H9 (cell line): ENCODE data around the gene HIPK4. TPM values are rescaled to one million over a fixed set of nuclear protein-coding genes. Genes with fewer than 3 reads are reported as not detected.
"Not testable (repeated sequence)": the region's sequence is repeated elsewhere in the genome, so short reads cannot be mapped to it uniquely, and the experiment has no call there.

ENCODE experiments used
- DNase-seq: peaks from one replicate; pipeline ENCODE4 v3.0.0-alpha.2; 2017
- H2AFZ ChIP-seq: one replicate; pipeline ENCODE4 v1.6.1; 2013; ENCODE audit warnings: mild to moderate bottlenecking, low read length, control low read depth, moderate library complexity
- H2AK5ac ChIP-seq: 2 replicates; pipeline ENCODE4 v1.6.1; 2013; ENCODE audit warnings: low read length, control low read depth, mixed read lengths; ENCODE audit not compliant: insufficient read length
- H2BK120ac ChIP-seq: one replicate; pipeline ENCODE4 v1.6.1; 2013; ENCODE audit warnings: low read depth, mild to moderate bottlenecking, low read length, control low read depth, inconsistent platforms; ENCODE audit not compliant: poor library complexity, severe bottlenecking
- H2BK12ac ChIP-seq: 2 replicates; pipeline ENCODE4 v1.6.1; 2013; ENCODE audit warnings: low read length, control low read depth, mixed read lengths, low read depth; ENCODE audit not compliant: insufficient read length
- H2BK15ac ChIP-seq: 2 replicates; pipeline ENCODE4 v1.6.1; 2013; ENCODE audit warnings: low read depth, low read length, control low read depth
- H2BK20ac ChIP-seq: one replicate; pipeline ENCODE4 v1.6.1; 2013; ENCODE audit warnings: low read depth, mild to moderate bottlenecking, low read length, control low read depth, inconsistent platforms; ENCODE audit not compliant: poor library complexity, severe bottlenecking
- H2BK5ac ChIP-seq: 2 replicates; pipeline ENCODE4 v1.6.1; 2013; ENCODE audit warnings: low read length, control low read depth, mixed read lengths; ENCODE audit not compliant: insufficient read length
- H3K14ac ChIP-seq: 2 replicates; pipeline ENCODE4 v1.6.1; 2013; ENCODE audit warnings: low read length, control low read depth; ENCODE audit not compliant: insufficient read depth
- H3K18ac ChIP-seq: 2 replicates; pipeline ENCODE4 v1.6.1; 2013; ENCODE audit warnings: low read depth, mild to moderate bottlenecking, mixed read lengths, low read length, control low read depth; ENCODE audit not compliant: insufficient read length
- H3K23ac ChIP-seq: 2 replicates; pipeline ENCODE4 v1.6.1; 2013; ENCODE audit warnings: low read length, control low read depth, mixed read lengths, low read depth; ENCODE audit not compliant: insufficient read length
- H3K23me2 ChIP-seq: 2 replicates; pipeline ENCODE4 v1.6.1; 2013; ENCODE audit warnings: low read depth, mild to moderate bottlenecking, mixed read lengths, low read length, control low read depth; ENCODE audit not compliant: insufficient read length, poor library complexity, severe bottlenecking
- H3K27ac ChIP-seq: 2 replicates; pipeline ENCODE4 v1.5.1; 2013; ENCODE audit warnings: low read length, control low read depth, mixed read lengths, low read depth; ENCODE audit not compliant: insufficient read length
- H3K27me3 ChIP-seq: 2 replicates; pipeline ENCODE4 v1.6.1; 2013; ENCODE audit warnings: low read length, control low read depth, inconsistent platforms; ENCODE audit not compliant: insufficient read depth
- H3K4ac ChIP-seq: 2 replicates; pipeline ENCODE4 v1.6.1; 2013; ENCODE audit warnings: low read depth, mild to moderate bottlenecking, control low read depth, inconsistent platforms, low read length, moderate library complexity
- H3K4me1 ChIP-seq: 2 replicates; pipeline ENCODE4 v1.6.1; 2013; ENCODE audit warnings: low read length, control low read depth, inconsistent platforms; ENCODE audit not compliant: insufficient read depth
- H3K4me2 ChIP-seq: 2 replicates; pipeline ENCODE4 v1.6.1; 2013; ENCODE audit warnings: low read length, control low read depth, mixed read lengths; ENCODE audit not compliant: insufficient read length, insufficient read depth
- H3K56ac ChIP-seq: 2 replicates; pipeline ENCODE4 v1.6.1; 2013; ENCODE audit warnings: low read depth, mild to moderate bottlenecking, mixed read lengths, low read length, control low read depth; ENCODE audit not compliant: insufficient read length
- H3K79me1 ChIP-seq: 2 replicates; pipeline ENCODE4 v1.6.1; 2013; ENCODE audit warnings: low read depth, mild to moderate bottlenecking, moderate library complexity, low read length, control low read depth, inconsistent platforms; ENCODE audit not compliant: insufficient read depth, poor library complexity, severe bottlenecking
- H3K79me2 ChIP-seq: 2 replicates; pipeline ENCODE4 v1.6.1; 2013; ENCODE audit warnings: low read length, control low read depth, inconsistent platforms; ENCODE audit not compliant: insufficient read depth
- H3K9ac ChIP-seq: 2 replicates; pipeline ENCODE4 v1.6.1; 2013; ENCODE audit warnings: low read length, control low read depth, mixed read lengths; ENCODE audit not compliant: insufficient read length; ENCODE audit errors: extremely low read depth
- H3K9me3 ChIP-seq: one replicate; pipeline ENCODE4 v1.6.1; 2013; ENCODE audit warnings: low read depth, low read length, inconsistent platforms; ENCODE audit not compliant: control insufficient read depth
- H3T11ph ChIP-seq: one replicate; pipeline ENCODE4 v1.6.1; 2013; ENCODE audit warnings: mild to moderate bottlenecking, low read length, control low read depth, inconsistent platforms
- H4K20me1 ChIP-seq: one replicate; pipeline ENCODE4 v1.6.1; 2013; ENCODE audit not compliant: control insufficient read depth, insufficient read length, insufficient read depth
- H4K5ac ChIP-seq: 2 replicates; pipeline ENCODE4 v1.6.1; 2013; ENCODE audit warnings: low read depth, mild to moderate bottlenecking, mixed read lengths, low read length, control low read depth; ENCODE audit not compliant: insufficient read length
- H4K8ac ChIP-seq: replicated peaks from 2 replicates; pipeline ENCODE4 v1.6.1; 2013; ENCODE audit warnings: low read length, control low read depth, mixed read lengths, low read depth; ENCODE audit not compliant: insufficient read length
- H4K91ac ChIP-seq: 2 replicates; pipeline ENCODE4 v1.6.1; 2013; ENCODE audit warnings: low read depth, mild to moderate bottlenecking, moderate library complexity, mixed read lengths, low read length, control low read depth; ENCODE audit not compliant: insufficient read length
- H3K27ac Mint-ChIP-seq, 3 experiments: 2 replicates in 2 of 3; 3 replicates in 1 of 3; pipeline ENCODE4 v1.8.0; 2020 to 2021; ENCODE audit warnings: mixed read lengths in 3 of 3, mild to moderate bottlenecking in 1 of 3, moderate library complexity in 1 of 3
- H3K27me3 Mint-ChIP-seq: 2 replicates; pipeline ENCODE4 v1.8.0; 2021; ENCODE audit warnings: low read depth, mild to moderate bottlenecking, moderate library complexity, mixed read lengths
- H3K36me3 Mint-ChIP-seq, 3 experiments: 2 replicates in 2 of 3; 3 replicates in 1 of 3; pipeline ENCODE4 v1.8.0; 2020 to 2021; ENCODE audit warnings: low read depth in 3 of 3, mixed read lengths in 3 of 3; ENCODE audit not compliant: insufficient read depth in 1 of 3
- H3K4me1 Mint-ChIP-seq, 2 experiments: 2 replicates each; pipeline ENCODE4 v1.8.0; 2020; ENCODE audit warnings: mixed read lengths in 2 of 2
- H3K4me3 Mint-ChIP-seq, 2 experiments: 2 replicates in 1 of 2; 3 replicates in 1 of 2; pipeline ENCODE4 v1.8.0; 2020 to 2021; ENCODE audit warnings: mild to moderate bottlenecking in 2 of 2, mixed read lengths in 2 of 2, moderate library complexity in 1 of 2
- H3K9me3 Mint-ChIP-seq, 2 experiments: 2 replicates in 1 of 2; 3 replicates in 1 of 2; pipeline ENCODE4 v1.8.0; 2020; ENCODE audit warnings: mild to moderate bottlenecking in 2 of 2, mixed read lengths in 2 of 2, moderate library complexity in 1 of 2
- WGBS: extraction: QIAGEN DNeasy Blood & Tissue Kit; methylation state at CpG from one replicate; pipeline ENCODE4 v1.1.7; 2013; ENCODE audit warnings: missing lambda C conversion rate, low lambda C conversion rate, mixed read lengths; ENCODE audit not compliant: insufficient read length; ENCODE audit errors: extremely low coverage; 5-methylcytosine and 5-hydroxymethylcytosine counted together
- total RNA-seq: library from RNA; stranded (reverse); gene quantifications from 2 replicates; pipeline ENCODE4 v1.2.1, GENCODE V29; 2021
- TF ChIP-seq, protein P1 (sequence below): fragments of 200-600 bp; sonication (generic); conservative IDR thresholded peaks from 3 replicates; pipeline ENCODE4 v1.8.0; 2021; ENCODE audit warnings: antibody characterized with exemption, mild to moderate bottlenecking

HIPK4 gene
- total RNA-seq, 1 experiment from 2014 or later, result 0.15 TPM

DNA sequence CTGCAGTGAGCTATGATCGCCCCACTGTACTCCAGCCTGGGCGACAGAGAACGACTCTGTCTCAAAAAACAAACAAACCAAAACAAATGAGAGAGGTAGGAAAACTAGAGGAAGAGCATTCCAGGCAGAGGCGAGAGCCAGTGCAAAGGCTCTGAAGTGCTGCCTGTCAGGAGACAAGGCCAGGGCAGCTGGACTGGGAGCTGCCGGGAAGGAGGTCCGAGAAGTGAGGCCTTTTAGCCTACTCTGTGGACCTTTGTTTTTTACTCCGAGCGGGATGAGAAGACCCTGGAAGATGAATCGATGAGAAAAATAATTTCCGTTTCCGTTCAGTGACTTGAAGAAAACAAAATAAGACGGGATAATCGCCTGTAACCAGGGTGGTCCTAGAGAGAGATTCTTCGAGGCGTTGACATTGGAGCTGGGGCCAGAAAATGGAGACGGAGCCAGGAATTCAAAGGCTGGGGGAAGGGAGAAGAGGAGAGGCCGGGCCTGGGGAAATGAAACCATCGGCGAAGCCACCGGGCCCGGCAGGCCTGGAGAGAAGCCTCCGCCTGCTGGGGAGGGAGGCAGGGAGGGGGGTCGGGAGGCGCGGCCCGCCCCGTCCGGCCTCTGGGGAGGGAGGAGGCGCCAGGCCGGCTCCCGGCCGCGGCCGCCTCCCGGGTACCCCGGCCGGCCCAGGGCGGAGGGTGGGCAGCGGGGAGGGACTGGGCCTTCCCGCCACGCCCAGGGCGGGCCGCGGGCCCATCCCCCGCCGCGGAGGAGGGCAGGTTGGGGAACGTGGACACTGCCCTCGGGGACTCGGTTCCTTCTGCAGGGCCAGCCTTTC is 43.6 kb upstream of the HIPK4 start:
- Histone ChIP-seq H3K27me3 (no peaks in the 10 kb centered on the region), H4K91ac (peak overlapping the region; percentile 61), H3K56ac (no peak overlapping the region), H4K20me1 (no peaks in the 10 kb centered on the region), H3K79me2 (no peaks in the 10 kb centered on the region), H3K9me3 (no peaks in the 10 kb centered on the region), H2AFZ (peak overlapping the region; percentile 57), H4K5ac (no peak overlapping the region), H3K23ac (no peak overlapping the region), H2BK120ac (peak overlapping the region; percentile 75), H2AK5ac (no peak overlapping the region), H3K14ac (peak overlapping the region; percentile 91; the same call in 1 of the 2 replicates), H3K4me2 (peak overlapping the region; percentile 92), H3K23me2 (peaks cover 5% of the 10 kb centered on the region), H3K4ac (no peak overlapping the region; the same call in 1 of the 2 replicates), H3K79me1 (no peaks in the 10 kb centered on the region), H2BK20ac (no peak overlapping the region), H2BK12ac (peak overlapping the region; percentile 96), H3K4me1 (no peaks in the 10 kb centered on the region), H3T11ph (peak overlapping the region; percentile 96), H2BK15ac (no peak overlapping the region), H3K9ac (peak overlapping the region; percentile 86), H3K18ac (peak overlapping the region; percentile 94), H2BK5ac (peak overlapping the region; percentile 69), H3K27ac (peak overlapping the region; percentile 96), H4K8ac (no peak overlapping the region)
- Mint-ChIP-seq H3K9me3 (peaks cover 2 to 4% of the 10 kb centered on the region in 2 experiments; a peak in 3 of 5 replicates), H3K27ac (peak overlapping the region; percentile 95 to 99 (median 99)), H3K27me3 (no peaks in the 10 kb centered on the region), H3K4me3 (peak overlapping the region; percentile 68 to 77), H3K36me3 (peaks cover 0 to 1% (median 0%) of the 10 kb centered on the region in 3 experiments; a peak in 2 of 7 replicates), H3K4me1 (peaks cover 9 to 21% of the 10 kb centered on the region in 2 experiments)
- peak; percentile 85 for DNase-seq
- WGBS, result no CpG with 5 or more reads among the region's 50 CpGs
- TF ChIP-seq, protein P1, sequence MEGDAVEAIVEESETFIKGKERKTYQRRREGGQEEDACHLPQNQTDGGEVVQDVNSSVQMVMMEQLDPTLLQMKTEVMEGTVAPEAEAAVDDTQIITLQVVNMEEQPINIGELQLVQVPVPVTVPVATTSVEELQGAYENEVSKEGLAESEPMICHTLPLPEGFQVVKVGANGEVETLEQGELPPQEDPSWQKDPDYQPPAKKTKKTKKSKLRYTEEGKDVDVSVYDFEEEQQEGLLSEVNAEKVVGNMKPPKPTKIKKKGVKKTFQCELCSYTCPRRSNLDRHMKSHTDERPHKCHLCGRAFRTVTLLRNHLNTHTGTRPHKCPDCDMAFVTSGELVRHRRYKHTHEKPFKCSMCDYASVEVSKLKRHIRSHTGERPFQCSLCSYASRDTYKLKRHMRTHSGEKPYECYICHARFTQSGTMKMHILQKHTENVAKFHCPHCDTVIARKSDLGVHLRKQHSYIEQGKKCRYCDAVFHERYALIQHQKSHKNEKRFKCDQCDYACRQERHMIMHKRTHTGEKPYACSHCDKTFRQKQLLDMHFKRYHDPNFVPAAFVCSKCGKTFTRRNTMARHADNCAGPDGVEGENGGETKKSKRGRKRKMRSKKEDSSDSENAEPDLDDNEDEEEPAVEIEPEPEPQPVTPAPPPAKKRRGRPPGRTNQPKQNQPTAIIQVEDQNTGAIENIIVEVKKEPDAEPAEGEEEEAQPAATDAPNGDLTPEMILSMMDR, result no peak

DNA sequence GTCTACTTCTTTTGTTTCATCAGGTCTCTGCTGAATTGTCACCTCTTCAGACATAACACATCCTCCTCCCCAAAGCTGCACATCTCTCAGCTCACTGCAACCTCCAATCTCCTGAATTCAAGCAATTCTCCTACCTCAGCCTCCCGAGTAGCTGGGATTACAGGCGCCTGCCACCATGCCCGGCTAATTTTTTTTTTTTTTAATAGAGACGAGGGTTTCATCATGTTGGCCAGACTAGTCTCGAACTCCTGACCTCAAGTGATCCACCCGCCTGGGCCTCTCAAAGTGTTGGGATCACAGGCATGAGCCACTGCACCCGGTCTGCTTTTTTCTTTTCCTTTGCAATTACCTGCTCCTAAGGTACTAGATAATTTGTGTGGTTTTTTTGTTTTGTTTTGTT is 42.8 kb upstream of the HIPK4 start:
- H2BK20ac ChIP-seq, H3K4ac ChIP-seq, H4K91ac ChIP-seq, H2BK15ac ChIP-seq, H3K14ac ChIP-seq, H2BK120ac ChIP-seq, H3K56ac ChIP-seq, H4K20me1 ChIP-seq, H3K18ac ChIP-seq, H4K5ac ChIP-seq, H3K9ac ChIP-seq, H2AK5ac ChIP-seq, H3K9me3 ChIP-seq, H2AFZ ChIP-seq, H2BK5ac ChIP-seq, H3K27me3 Mint-ChIP-seq, H4K8ac ChIP-seq, H3K27me3 ChIP-seq, H2BK12ac ChIP-seq, H3K23ac ChIP-seq, H3K23me2 ChIP-seq, H3K9me3 Mint-ChIP-seq, H3K27ac ChIP-seq, H3K36me3 Mint-ChIP-seq, H3K79me2 ChIP-seq, H3K79me1 ChIP-seq, DNase-seq, H3T11ph ChIP-seq, H3K4me1 ChIP-seq: not testable (repeated sequence)
- Mint-ChIP-seq H3K4me3 (peak overlapping the region; percentile 68 to 77), H3K4me1 (peaks cover 9 to 21% of the 10 kb centered on the region in 2 experiments), H3K27ac (peak overlapping the region; percentile 95 to 99 (median 99); a peak in 6 of 7 replicates)
- no CpG with 5 or more reads among the region's 7 CpGs for WGBS
- peak overlapping the region; percentile 92 for H3K4me2 ChIP-seq
